OCI-LY7 (cell line): ENCODE results near the gene CD36.

Experiments used
- EZH2phosphoT487 ChIP-seq: fragments of 200-600 bp; sonication (generic); IDR thresholded peaks from 2 replicates; pipeline ENCODE4 v1.6.1; 2018; ENCODE audit warnings: low read depth, borderline replicate concordance, mild to moderate bottlenecking, mixed run types, antibody characterized with exemption, low read length, moderate library complexity, mixed read lengths
- TF ChIP-seq, protein P1 (sequence below): fragments of 200-600 bp; sonication (generic); conservative IDR thresholded peaks from 2 replicates; pipeline ENCODE4 v1.5.1; 2014; ENCODE audit warnings: mild to moderate bottlenecking, antibody characterized with exemption, low read length, moderate library complexity, mixed read lengths

DNA sequence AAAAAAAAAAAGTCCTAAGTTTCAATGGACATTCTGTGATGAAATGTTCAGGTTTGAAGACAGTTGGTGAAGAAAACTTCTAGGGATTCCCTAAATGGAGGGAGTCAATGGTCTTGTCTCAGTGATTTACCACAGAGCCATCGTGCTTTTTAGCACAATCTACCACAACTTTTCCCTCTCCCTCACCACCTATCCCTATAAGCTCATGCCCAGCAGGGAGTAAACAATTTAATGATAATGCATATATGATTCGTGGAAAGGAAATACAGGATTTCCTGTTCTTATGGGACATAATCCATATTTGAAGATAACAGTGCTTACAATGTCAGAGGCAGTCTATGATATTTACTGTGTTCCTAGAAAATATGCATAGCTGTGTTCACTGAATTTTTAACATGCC is 38.4 kb upstream of the CD36 start:
- TF ChIP-seq, protein P1, sequence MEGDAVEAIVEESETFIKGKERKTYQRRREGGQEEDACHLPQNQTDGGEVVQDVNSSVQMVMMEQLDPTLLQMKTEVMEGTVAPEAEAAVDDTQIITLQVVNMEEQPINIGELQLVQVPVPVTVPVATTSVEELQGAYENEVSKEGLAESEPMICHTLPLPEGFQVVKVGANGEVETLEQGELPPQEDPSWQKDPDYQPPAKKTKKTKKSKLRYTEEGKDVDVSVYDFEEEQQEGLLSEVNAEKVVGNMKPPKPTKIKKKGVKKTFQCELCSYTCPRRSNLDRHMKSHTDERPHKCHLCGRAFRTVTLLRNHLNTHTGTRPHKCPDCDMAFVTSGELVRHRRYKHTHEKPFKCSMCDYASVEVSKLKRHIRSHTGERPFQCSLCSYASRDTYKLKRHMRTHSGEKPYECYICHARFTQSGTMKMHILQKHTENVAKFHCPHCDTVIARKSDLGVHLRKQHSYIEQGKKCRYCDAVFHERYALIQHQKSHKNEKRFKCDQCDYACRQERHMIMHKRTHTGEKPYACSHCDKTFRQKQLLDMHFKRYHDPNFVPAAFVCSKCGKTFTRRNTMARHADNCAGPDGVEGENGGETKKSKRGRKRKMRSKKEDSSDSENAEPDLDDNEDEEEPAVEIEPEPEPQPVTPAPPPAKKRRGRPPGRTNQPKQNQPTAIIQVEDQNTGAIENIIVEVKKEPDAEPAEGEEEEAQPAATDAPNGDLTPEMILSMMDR = no peak
- TF ChIP-seq EZH2phosphoT487 = no peak
